Mesendoderm (in vitro differentiated cells): ENCODE results near the gene KCNK1.

ENCODE experiments used
- DNase-seq: peaks from one replicate; pipeline ENCODE4 v3.0.0; 2013
- H2AK5ac ChIP-seq: 2 replicates; pipeline ENCODE4 v1.6.1; 2013; ENCODE audit warnings: low read length, inconsistent platforms
- H2BK120ac ChIP-seq: 2 replicates; pipeline ENCODE4 v1.6.1; 2013; ENCODE audit warnings: low read depth, mild to moderate bottlenecking, low read length, moderate library complexity, mixed read lengths
- H2BK15ac ChIP-seq: replicated peaks from 2 replicates; pipeline ENCODE4 v1.6.1; 2013; ENCODE audit warnings: low read depth, mild to moderate bottlenecking, moderate library complexity
- H2BK5ac ChIP-seq: 2 replicates; pipeline ENCODE4 v1.6.1; 2013; ENCODE audit warnings: low read length, inconsistent platforms
- H3K18ac ChIP-seq: 2 replicates; pipeline ENCODE4 v1.6.1; 2013; ENCODE audit warnings: mild to moderate bottlenecking, low read length, mixed read lengths
- H3K23ac ChIP-seq: one replicate; pipeline ENCODE4 v1.6.1; 2013; ENCODE audit warnings: low read length
- H3K27ac ChIP-seq: 2 replicates; pipeline ENCODE4 v1.5.1; 2013; ENCODE audit warnings: low read depth, mild to moderate bottlenecking, inconsistent platforms, low read length, moderate library complexity
- H3K27me3 ChIP-seq: 2 replicates; pipeline ENCODE4 v1.6.1; 2013; ENCODE audit warnings: low read length, control low read depth, mild to moderate bottlenecking, inconsistent platforms; ENCODE audit not compliant: insufficient read depth, poor library complexity
- H3K36me3 ChIP-seq: 2 replicates; pipeline ENCODE4 v1.6.1; 2013; ENCODE audit warnings: low read length, inconsistent platforms; ENCODE audit not compliant: control insufficient read depth, insufficient read depth
- H3K4ac ChIP-seq: one replicate; pipeline ENCODE4 v1.6.1; 2013; ENCODE audit warnings: low read depth, mild to moderate bottlenecking, low read length, moderate library complexity
- H3K4me1 ChIP-seq: 2 replicates; pipeline ENCODE4 v1.6.1; 2013; ENCODE audit warnings: low read depth, low read length, inconsistent platforms; ENCODE audit not compliant: control insufficient read depth
- H3K4me2 ChIP-seq: 2 replicates; pipeline ENCODE4 v1.6.1; 2013; ENCODE audit warnings: low read length
- H3K4me3 ChIP-seq: 2 replicates; pipeline ENCODE4 v1.5.1; 2013; ENCODE audit warnings: mild to moderate bottlenecking, low read length
- H3K56ac ChIP-seq: one replicate; pipeline ENCODE4 v1.6.1; 2013; ENCODE audit warnings: low read length
- H3K79me1 ChIP-seq: 2 replicates; pipeline ENCODE4 v1.6.1; 2013; ENCODE audit warnings: low read length, inconsistent platforms
- H3K79me2 ChIP-seq: 2 replicates; pipeline ENCODE4 v1.6.1; 2013; ENCODE audit warnings: mild to moderate bottlenecking, low read length; ENCODE audit not compliant: control insufficient read depth, insufficient read depth
- H3K9ac ChIP-seq: 2 replicates; pipeline ENCODE4 v1.6.1; 2013; ENCODE audit warnings: low read length, inconsistent platforms
- H4K5ac ChIP-seq: one replicate; pipeline ENCODE4 v1.6.1; 2013; ENCODE audit warnings: low read length
- H4K8ac ChIP-seq: one replicate; pipeline ENCODE4 v1.6.1; 2013; ENCODE audit warnings: low read depth, mild to moderate bottlenecking, control low read depth, low read length, moderate library complexity
- WGBS: extraction: QIAGEN DNeasy Blood & Tissue Kit; methylation state at CpG from one replicate; pipeline ENCODE4 v1.1.7; 2013; ENCODE audit warnings: low lambda C conversion rate, missing lambda C conversion rate; ENCODE audit not compliant: insufficient coverage; ENCODE audit errors: extremely low coverage; 5-methylcytosine and 5-hydroxymethylcytosine counted together

The KCNK1 gene

DNA sequence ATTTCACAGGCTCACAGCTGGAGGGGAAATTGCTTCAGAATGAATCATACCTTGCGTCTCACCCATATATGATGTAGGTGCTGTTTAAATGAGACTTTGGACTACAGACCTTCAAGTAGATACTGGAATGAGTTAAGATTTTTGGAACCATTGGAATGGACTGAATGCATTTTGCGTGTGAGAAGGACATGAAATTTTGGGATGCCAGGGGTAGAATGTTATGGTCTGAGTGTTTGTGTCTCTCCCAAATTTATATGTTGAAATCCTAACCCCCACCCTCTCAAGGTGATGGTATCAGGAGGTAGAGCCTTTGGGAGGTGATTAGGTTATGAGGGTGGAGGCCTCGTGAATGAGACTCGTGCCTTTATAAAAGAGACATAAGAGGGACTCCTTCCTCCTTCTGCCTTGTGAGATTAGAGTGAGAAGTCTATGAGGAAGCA is 41.4 kb downstream of the KCNK1 start:
- Histone ChIP-seq H3K18ac (no peak overlapping the region), H3K4ac (no peak overlapping the region), H4K8ac (no peak overlapping the region), H3K23ac (no peak overlapping the region), H2AK5ac (no peak overlapping the region), H4K5ac (no peak overlapping the region), H3K4me2 (no peak overlapping the region), H3K79me1 (peaks cover 1% of the 10 kb centered on the region), H3K56ac (no peak overlapping the region), H3K4me3 (no peak overlapping the region), H3K79me2 (no peaks in the 10 kb centered on the region), H3K27me3 (no peaks in the 10 kb centered on the region), H3K4me1 (peaks cover 22% of the 10 kb centered on the region), H2BK15ac (no peak overlapping the region), H2BK120ac (peak overlapping the region; percentile 61), H3K27ac (no peak overlapping the region), H2BK5ac (no peak overlapping the region), H3K36me3 (no peaks in the 10 kb centered on the region), H3K9ac (no peak overlapping the region)
- WGBS: no CpG with 5 or more reads among the region's 4 CpGs
- DNase-seq: no peak

DNA sequence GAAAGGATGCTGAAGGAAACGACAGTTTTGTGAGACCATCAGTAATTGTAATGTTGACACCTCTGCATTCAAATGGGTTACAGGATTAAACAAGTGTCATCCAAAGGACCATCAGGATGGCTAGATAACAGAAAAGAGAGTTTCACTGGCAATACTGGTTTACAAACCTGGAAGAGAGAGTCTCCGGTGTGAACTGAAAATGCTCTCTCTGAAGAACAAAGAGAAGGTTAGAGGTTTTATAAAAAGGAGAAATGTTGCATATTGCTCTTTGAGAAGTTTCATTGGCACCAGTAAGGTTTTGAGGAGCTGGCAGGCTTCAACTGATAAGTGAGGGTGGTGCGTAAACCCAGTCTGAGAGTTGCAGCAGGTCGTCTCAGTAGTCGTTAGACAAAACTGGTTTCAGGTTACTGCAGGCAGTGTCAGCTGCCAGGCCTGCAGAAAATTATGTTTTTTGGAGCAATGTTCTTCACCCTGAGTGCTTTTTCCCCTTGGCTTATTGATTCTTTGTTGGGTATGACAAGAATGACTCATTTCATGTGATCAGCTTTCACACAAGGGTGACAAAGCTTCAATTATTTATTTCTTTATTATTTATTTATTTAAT is 42.2 kb downstream of the KCNK1 start:
- Histone ChIP-seq H3K4me2 (no peak overlapping the region), H3K27me3 (no peaks in the 10 kb centered on the region), H3K9ac (no peak overlapping the region), H3K4me1 (peaks cover 22% of the 10 kb centered on the region), H3K23ac (no peak overlapping the region), H2AK5ac (no peak overlapping the region), H3K79me2 (no peaks in the 10 kb centered on the region), H4K5ac (no peak overlapping the region), H2BK5ac (no peak overlapping the region), H3K4ac (no peak overlapping the region), H3K56ac (no peak overlapping the region), H3K36me3 (no peaks in the 10 kb centered on the region), H4K8ac (no peak overlapping the region), H3K4me3 (no peak overlapping the region), H3K79me1 (peaks cover 1% of the 10 kb centered on the region), H3K18ac (no peak overlapping the region), H2BK120ac (no peak overlapping the region), H2BK15ac (no peak overlapping the region), H3K27ac (no peak overlapping the region)
- no peak for DNase-seq
- no CpG with 5 or more reads among the region's 5 CpGs for WGBS

DNA sequence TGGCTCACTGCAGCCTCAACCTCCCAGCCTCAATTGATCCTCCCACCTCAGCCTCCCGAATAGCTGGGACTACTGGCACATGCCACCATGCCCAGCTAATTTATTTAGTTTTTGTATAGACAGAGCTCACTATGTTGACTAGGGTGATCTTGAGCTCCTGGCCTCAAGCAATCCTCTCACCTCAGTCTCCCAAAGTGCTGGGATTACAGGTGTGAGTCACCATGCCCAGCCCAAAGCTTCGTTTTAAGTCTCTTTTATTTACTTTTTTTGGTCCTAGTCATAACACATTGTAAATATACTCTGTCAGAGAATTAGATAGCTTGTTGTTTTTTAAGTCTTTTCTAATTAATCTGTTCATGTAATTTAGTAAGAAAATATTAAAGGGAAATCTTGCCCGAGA is 42.8 kb downstream of the KCNK1 start:
- no CpG with 5 or more reads among the region's 3 CpGs for WGBS
- Histone ChIP-seq H3K36me3 (no peaks in the 10 kb centered on the region), H3K4me1 (peaks cover 21% of the 10 kb centered on the region), H4K8ac (no peak overlapping the region), H2BK5ac (no peak overlapping the region), H2BK15ac (no peak overlapping the region), H3K18ac (no peak overlapping the region), H3K4me2 (no peak overlapping the region), H3K79me1 (peaks cover 1% of the 10 kb centered on the region), H3K27me3 (no peaks in the 10 kb centered on the region), H3K27ac (no peak overlapping the region), H3K79me2 (no peaks in the 10 kb centered on the region), H2BK120ac (no peak overlapping the region), H3K56ac (no peak overlapping the region), H3K4ac (no peak overlapping the region), H4K5ac (no peak overlapping the region), H2AK5ac (no peak overlapping the region), H3K23ac (no peak overlapping the region), H3K4me3 (no peak overlapping the region), H3K9ac (no peak overlapping the region)
- DNase-seq: no peak

DNA sequence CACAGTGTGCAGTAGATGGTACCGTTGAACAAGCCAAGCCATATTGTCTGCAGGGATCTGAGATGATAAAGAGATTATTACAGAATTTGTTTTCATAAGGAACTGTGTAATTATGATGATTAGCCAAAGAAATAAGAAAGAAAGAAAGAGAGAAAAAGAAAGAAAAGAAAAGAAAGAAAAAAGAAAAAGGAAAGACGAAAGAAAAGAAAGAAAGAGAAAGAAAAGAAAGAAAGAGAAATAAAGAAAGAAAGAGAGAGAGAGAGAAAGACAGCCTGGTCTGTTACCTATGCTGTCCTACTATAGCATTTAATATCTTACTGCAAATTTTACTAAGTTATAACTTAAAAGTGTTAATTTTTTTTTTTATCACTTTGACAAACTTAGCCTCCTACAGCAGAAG is 43.6 kb downstream of the KCNK1 start:
- H4K8ac ChIP-seq: no peak overlapping the region
- peaks cover 17% of the 10 kb centered on the region for H3K4me1 ChIP-seq
- no peaks in the 10 kb centered on the region for H3K36me3 ChIP-seq
- no peak overlapping the region for H3K23ac ChIP-seq
- H3K9ac ChIP-seq: no peak overlapping the region
- DNase-seq: no peak
- no peak overlapping the region for H3K4me2 ChIP-seq
- no peak overlapping the region for H3K4me3 ChIP-seq
- H3K79me1 ChIP-seq: peaks cover 1% of the 10 kb centered on the region
- no peak overlapping the region for H2BK15ac ChIP-seq
- no peak overlapping the region for H2AK5ac ChIP-seq
- H3K4ac ChIP-seq: no peak overlapping the region
- no peaks in the 10 kb centered on the region for H3K79me2 ChIP-seq
- no CpG with 5 or more reads among the region's 2 CpGs for WGBS
- no peak overlapping the region for H3K27ac ChIP-seq
- no peaks in the 10 kb centered on the region for H3K27me3 ChIP-seq
- H2BK120ac ChIP-seq: no peak overlapping the region
- H3K18ac ChIP-seq: no peak overlapping the region
- no peak overlapping the region for H2BK5ac ChIP-seq
- no peak overlapping the region for H3K56ac ChIP-seq
- H4K5ac ChIP-seq: no peak overlapping the region

DNA sequence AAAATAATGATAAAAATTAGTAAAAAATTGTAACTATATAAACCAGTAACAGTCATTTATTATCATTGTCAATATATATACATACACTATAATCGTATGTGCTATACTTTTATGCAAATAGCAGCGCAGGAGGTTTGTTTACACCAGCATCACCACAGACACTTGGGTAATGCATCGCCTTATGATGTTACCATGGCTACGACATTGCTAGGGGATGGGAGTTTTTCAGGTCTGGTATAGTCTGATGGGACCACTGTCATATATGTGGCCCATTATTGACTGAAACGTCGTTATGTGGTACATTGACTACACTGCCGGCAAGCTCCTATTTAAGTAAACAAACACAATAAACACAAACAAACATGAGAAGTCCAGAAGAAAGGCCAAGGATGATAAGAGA is 45.6 kb downstream of the KCNK1 start:
- Histone ChIP-seq H3K9ac (no peak overlapping the region), H3K79me2 (no peaks in the 10 kb centered on the region), H3K4me3 (no peak overlapping the region), H3K4me2 (no peak overlapping the region), H3K36me3 (no peaks in the 10 kb centered on the region), H2BK15ac (no peak overlapping the region), H3K18ac (no peak overlapping the region), H2AK5ac (no peak overlapping the region), H4K5ac (no peak overlapping the region), H3K27me3 (no peaks in the 10 kb centered on the region), H3K27ac (no peak overlapping the region), H4K8ac (no peak overlapping the region), H3K23ac (no peak overlapping the region), H3K4ac (no peak overlapping the region), H2BK5ac (no peak overlapping the region), H3K79me1 (peaks cover 1% of the 10 kb centered on the region), H3K4me1 (peaks cover 11% of the 10 kb centered on the region), H2BK120ac (no peak overlapping the region), H3K56ac (no peak overlapping the region)
- no peak for DNase-seq
- no CpG with 5 or more reads among the region's 7 CpGs for WGBS
